Keratinocyte (primary cell): ENCODE data around the gene TUT7. TPM values are rescaled to one million over a fixed set of nuclear protein-coding genes. Genes with fewer than 3 reads are reported as not detected.

ENCODE experiments used
- DNase-seq: peaks from one replicate; pipeline ENCODE4 v3.0.0-alpha.2; 2011; ENCODE audit warnings: low read depth, missing footprints, low spot score
- FAIRE-seq: peaks from 2 replicates; lab custom pipeline; 2011; peaks lifted over from hg19 to GRCh38; lab: Jason Lieb, UNC
- H2AFZ ChIP-seq: 2 replicates; pipeline ENCODE4 v1.6.0; 2012; ENCODE audit warnings: low read length, control low read depth, inconsistent platforms; ENCODE audit not compliant: control insufficient read depth
- H3K27ac ChIP-seq: 2 replicates; pipeline ENCODE4 v1.5.1; 2011; ENCODE audit warnings: low read length; ENCODE audit not compliant: control insufficient read depth, insufficient read depth
- H3K27me3 ChIP-seq: 3 replicates; pipeline ENCODE4 v1.6.0; 2011; ENCODE audit warnings: low read length; ENCODE audit not compliant: control insufficient read depth, insufficient read depth; ENCODE audit errors: extremely low read depth
- H3K36me3 ChIP-seq, 2 experiments: 2 replicates in 1 of 2; 3 replicates in 1 of 2; pipeline ENCODE4 v1.5.1; 2011; ENCODE audit warnings: low read length in 2 of 2, mild to moderate bottlenecking in 1 of 2; ENCODE audit not compliant: control insufficient read depth in 2 of 2, insufficient read depth in 2 of 2; ENCODE audit errors: extremely low read depth in 1 of 2
- H3K4me1 ChIP-seq: 3 replicates; pipeline ENCODE4 v1.5.1; 2011; ENCODE audit warnings: low read length; ENCODE audit not compliant: control insufficient read depth, insufficient read depth; ENCODE audit errors: extremely low read depth
- H3K4me2 ChIP-seq: 3 replicates; pipeline ENCODE4 v1.6.0; 2011; ENCODE audit warnings: low read depth, low read length; ENCODE audit not compliant: control insufficient read depth, insufficient read depth; ENCODE audit errors: extremely low read depth
- H3K4me3 ChIP-seq, 3 experiments: fragments of 200-600 bp in 1 of 3; sonication (generic) in 1 of 3; 2 replicates in 2 of 3; 3 replicates in 1 of 3; pipeline ENCODE4 v1.5.1; 2011 to 2016; ENCODE audit warnings: low read length in 3 of 3, mild to moderate bottlenecking in 3 of 3, control low read depth in 2 of 3, inconsistent platforms in 1 of 3, low read depth in 1 of 3, mixed read lengths in 1 of 3, mixed run types in 1 of 3, moderate library complexity in 1 of 3; ENCODE audit not compliant: control insufficient read depth in 2 of 3, insufficient read depth in 2 of 3; ENCODE audit errors: extremely low read depth in 1 of 3
- H3K79me2 ChIP-seq: 2 replicates; pipeline ENCODE4 v1.6.0; 2012; ENCODE audit warnings: low read length; ENCODE audit not compliant: control insufficient read depth, insufficient read depth
- H3K9ac ChIP-seq: 3 replicates; pipeline ENCODE4 v1.6.0; 2011; ENCODE audit warnings: low read length; ENCODE audit not compliant: control insufficient read depth, insufficient read depth; ENCODE audit errors: extremely low read depth
- H3K9me1 ChIP-seq: 3 replicates; pipeline ENCODE4 v1.6.0; 2011; ENCODE audit warnings: low read length; ENCODE audit not compliant: control insufficient read depth, insufficient read depth; ENCODE audit errors: extremely low read depth
- H3K9me3 ChIP-seq: 2 replicates; pipeline ENCODE4 v1.5.1; 2012; ENCODE audit warnings: low read depth, low read length; ENCODE audit not compliant: control insufficient read depth
- H4K20me1 ChIP-seq: 3 replicates; pipeline ENCODE4 v1.6.0; 2011; ENCODE audit warnings: low read length; ENCODE audit not compliant: control insufficient read depth, insufficient read depth; ENCODE audit errors: extremely low read depth
- EZH2 ChIP-seq: IDR thresholded peaks from one replicate; pipeline ENCODE4 v1.6.1; 2012; ENCODE audit warnings: inconsistent platforms, mild to moderate bottlenecking, low read length, moderate library complexity
- dilution Hi-C: fragments of 300-500 bp; cut with MboI; formaldehyde crosslinking; loops from one replicate; pipeline ENCODE4 v1.7.0; 2020; ENCODE audit warnings: low sequenced_read_pairs; ENCODE audit not compliant: extremely low pct_ligation_motif_present
- polyA plus RNA-seq, 5 experiments: library from polyadenylated mRNA; depleted of rRNA in 3 of 5; stranded (reverse) in 3 of 5; stranded (forward) in 1 of 5; unstranded in 1 of 5; fragments of >200 nt; gene quantifications; 1 replicate in 1 of 5; 2 replicates in 3 of 5; 3 replicates in 1 of 5; pipeline versions ENCODE4 v1.2.1 to v1.2.3, GENCODE V29; 2011 to 2012; ENCODE audit warnings: missing spikeins in 2 of 5, low read depth in 1 of 5, low replicate concordance in 1 of 5
- TF ChIP-seq, protein P1 (sequence below), 3 experiments: IDR thresholded peaks in 1 of 3; conservative IDR thresholded peaks in 1 of 3; optimal IDR thresholded peaks in 1 of 3; 2 replicates in 2 of 3; 3 replicates in 1 of 3; pipeline versions ENCODE3 to v1.5.1; 2011; ENCODE audit warnings: low read length in 3 of 3, mild to moderate bottlenecking in 3 of 3, moderate library complexity in 2 of 3, control low read depth in 1 of 3, inconsistent platforms in 1 of 3; ENCODE audit not compliant: insufficient read depth in 2 of 3; ENCODE audit errors: extremely low read depth in 1 of 3

Gene TUT7
- polyA plus RNA-seq, 1 donor (not counting 4 experiments of a cell fraction or from before 2014, with no cell fraction given), result 34.0 TPM

DNA sequence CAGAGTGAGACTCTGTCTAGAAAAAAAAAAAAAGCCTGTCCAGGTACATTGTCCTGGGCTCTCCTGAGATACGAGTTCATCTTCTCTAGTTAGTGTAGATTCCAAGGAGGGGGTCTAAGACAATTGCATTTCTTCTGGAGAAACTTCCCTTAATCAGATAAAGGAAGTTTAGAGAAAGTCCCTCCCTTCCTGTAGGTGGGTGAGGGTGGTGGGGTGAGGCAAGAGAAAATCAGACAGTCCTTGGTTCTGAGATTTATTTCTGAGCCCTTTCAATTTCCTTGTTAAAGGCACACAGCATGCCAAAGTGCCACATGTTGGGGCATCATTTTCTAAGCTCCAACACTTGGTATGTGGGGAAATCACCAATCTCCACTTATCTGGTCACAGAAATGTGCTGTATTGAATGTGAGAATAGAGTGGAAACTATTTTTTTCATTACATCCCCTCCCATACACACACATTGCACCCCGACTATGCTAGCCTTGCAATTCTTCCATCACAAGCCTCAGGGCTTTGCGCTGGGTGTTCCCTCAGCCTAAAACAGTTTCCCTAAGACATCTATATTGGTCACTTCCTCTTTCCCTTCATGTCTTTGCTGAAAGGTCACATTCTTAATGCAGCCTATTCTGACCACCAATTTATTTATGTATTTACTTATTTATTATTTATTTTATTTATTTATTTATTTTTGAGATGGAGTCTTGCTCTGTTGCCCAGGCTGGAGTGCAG lies 5.1 kb upstream of the TUT7 start:
- H3K4me2 ChIP-seq, result no peak overlapping the region
- TF ChIP-seq, protein P1, sequence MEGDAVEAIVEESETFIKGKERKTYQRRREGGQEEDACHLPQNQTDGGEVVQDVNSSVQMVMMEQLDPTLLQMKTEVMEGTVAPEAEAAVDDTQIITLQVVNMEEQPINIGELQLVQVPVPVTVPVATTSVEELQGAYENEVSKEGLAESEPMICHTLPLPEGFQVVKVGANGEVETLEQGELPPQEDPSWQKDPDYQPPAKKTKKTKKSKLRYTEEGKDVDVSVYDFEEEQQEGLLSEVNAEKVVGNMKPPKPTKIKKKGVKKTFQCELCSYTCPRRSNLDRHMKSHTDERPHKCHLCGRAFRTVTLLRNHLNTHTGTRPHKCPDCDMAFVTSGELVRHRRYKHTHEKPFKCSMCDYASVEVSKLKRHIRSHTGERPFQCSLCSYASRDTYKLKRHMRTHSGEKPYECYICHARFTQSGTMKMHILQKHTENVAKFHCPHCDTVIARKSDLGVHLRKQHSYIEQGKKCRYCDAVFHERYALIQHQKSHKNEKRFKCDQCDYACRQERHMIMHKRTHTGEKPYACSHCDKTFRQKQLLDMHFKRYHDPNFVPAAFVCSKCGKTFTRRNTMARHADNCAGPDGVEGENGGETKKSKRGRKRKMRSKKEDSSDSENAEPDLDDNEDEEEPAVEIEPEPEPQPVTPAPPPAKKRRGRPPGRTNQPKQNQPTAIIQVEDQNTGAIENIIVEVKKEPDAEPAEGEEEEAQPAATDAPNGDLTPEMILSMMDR (optimal IDR thresholded peaks at IDR 0.05 in 1 of 3, IDR thresholded peaks at IDR 0.05 in 1 of 3, conservative IDR thresholded peaks at IDR 0.05 in 1 of 3; ENCODE audit: extremely low read depth in 1 of 3, insufficient read depth in 2 of 3, low read length in 3 of 3), result no peak
- TF ChIP-seq EZH2, result no peak
- H4K20me1 ChIP-seq, result no peaks in the 10 kb centered on the region
- no peak overlapping the region for H2AFZ ChIP-seq
- DNase-seq, result no peak
- no peaks in the 10 kb centered on the region for H3K36me3 ChIP-seq
- dilution Hi-C loops, result no loop called here
- H3K79me2 ChIP-seq, result no peaks in the 10 kb centered on the region
- H3K9me1 ChIP-seq, result no peaks in the 10 kb centered on the region
- peaks cover 14% of the 10 kb centered on the region for H3K4me1 ChIP-seq
- H3K27ac ChIP-seq, result no peak overlapping the region
- H3K4me3 ChIP-seq, result no peak overlapping the region
- H3K9ac ChIP-seq, result no peak overlapping the region
- FAIRE-seq, result no peak
- H3K9me3 ChIP-seq, result no peaks in the 10 kb centered on the region
- no peaks in the 10 kb centered on the region for H3K27me3 ChIP-seq

DNA sequence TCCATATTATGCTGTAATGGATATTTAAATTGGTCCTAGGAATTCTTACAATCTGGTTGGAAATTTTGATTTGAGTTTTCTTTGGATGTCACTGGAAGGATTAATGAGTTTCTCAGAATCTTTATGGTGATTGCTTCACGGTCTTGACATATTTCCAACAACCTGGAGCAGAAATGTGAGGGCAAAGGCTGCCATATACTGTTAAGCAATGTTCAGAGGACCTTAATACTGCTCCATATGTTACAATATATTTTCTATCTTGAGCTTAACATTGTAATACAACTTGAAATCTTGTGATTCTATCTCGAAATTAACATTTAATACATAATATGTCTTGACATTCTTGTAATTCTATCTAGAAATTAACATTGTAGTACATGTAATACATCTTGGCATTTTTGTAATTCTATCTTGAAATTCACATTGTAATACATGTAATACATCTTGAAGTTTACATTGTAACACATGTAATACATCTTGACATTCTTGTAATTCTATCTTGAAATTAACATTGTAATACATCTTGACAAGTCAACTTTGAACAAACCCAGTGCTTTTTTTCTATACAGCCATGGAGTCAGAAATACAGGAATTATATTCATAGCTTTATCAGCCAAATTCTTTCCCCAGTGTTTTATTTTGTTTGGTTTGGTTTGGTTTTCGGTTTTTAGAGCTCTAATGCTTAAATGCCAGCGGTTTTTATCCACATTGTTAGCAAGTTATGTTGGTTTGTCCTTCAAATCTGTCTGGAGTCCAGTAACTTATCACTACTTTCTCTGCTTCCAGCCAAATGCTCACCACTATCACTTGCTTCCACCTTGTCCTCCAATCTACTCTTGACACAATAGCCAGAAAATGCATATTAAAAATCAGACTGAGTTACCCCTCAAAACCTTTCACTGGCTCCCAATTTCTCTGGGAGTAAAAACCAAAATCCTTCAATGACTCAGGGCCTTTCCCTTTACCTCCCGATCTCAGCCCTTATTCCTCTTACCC lies 3.0 kb upstream of the TUT7 start:
- H3K4me1 ChIP-seq, result peaks cover 21% of the 10 kb centered on the region
- peaks cover 17% of the 10 kb centered on the region for H3K79me2 ChIP-seq
- no peak overlapping the region for H3K27ac ChIP-seq
- no peaks in the 10 kb centered on the region for H3K27me3 ChIP-seq
- no peaks in the 10 kb centered on the region for H4K20me1 ChIP-seq
- DNase-seq (no peak), FAIRE-seq (no peak)
- TF ChIP-seq, protein P1 (optimal IDR thresholded peaks at IDR 0.05 in 1 of 3, IDR thresholded peaks at IDR 0.05 in 1 of 3, conservative IDR thresholded peaks at IDR 0.05 in 1 of 3; ENCODE audit: extremely low read depth in 1 of 3, insufficient read depth in 2 of 3, low read length in 3 of 3), result no peak
- no peak for TF ChIP-seq EZH2
- no peaks in the 10 kb centered on the region for H3K9me3 ChIP-seq
- H2AFZ ChIP-seq, result no peak overlapping the region
- no peak overlapping the region for H3K4me2 ChIP-seq
- dilution Hi-C loops, result no loop called here
- no peaks in the 10 kb centered on the region for H3K9me1 ChIP-seq
- H3K4me3 ChIP-seq, result no peak overlapping the region
- H3K36me3 ChIP-seq, result no peaks in the 10 kb centered on the region
- H3K9ac ChIP-seq, result no peak overlapping the region
